ACC112 (cell line): ENCODE data around the gene SLC18B1.

Source experiments
- H2AFZ ChIP-seq: fragments of 200-600 bp; sonication (generic); one replicate; pipeline ENCODE4 v1.6.0; 2017; ENCODE audit warnings: antibody characterized with exemption, low read length; ENCODE audit not compliant: unreplicated experiment
- H3K27ac ChIP-seq: fragments of 200-600 bp; sonication (generic); 2 replicates; pipeline ENCODE4 v1.5.1; 2014; ENCODE audit warnings: low read depth, mild to moderate bottlenecking, antibody characterized with exemption, low read length, moderate library complexity
- H3K27me3 ChIP-seq: fragments of 200-600 bp; sonication (generic); 2 replicates; pipeline ENCODE4 v1.6.1; 2014; ENCODE audit warnings: mild to moderate bottlenecking, antibody characterized with exemption, low read length, moderate library complexity, mixed read lengths; ENCODE audit not compliant: insufficient read depth
- H3K36me3 ChIP-seq: fragments of 200-600 bp; sonication (generic); 2 replicates; pipeline ENCODE4 v1.6.1; 2016; ENCODE audit warnings: mild to moderate bottlenecking, antibody characterized with exemption, low read length, moderate library complexity, mixed read lengths; ENCODE audit not compliant: insufficient read depth
- H3K4me1 ChIP-seq: fragments of 200-600 bp; sonication (generic); one replicate; pipeline ENCODE4 v1.6.1; 2016; ENCODE audit warnings: low read length, mixed read lengths; ENCODE audit not compliant: insufficient read depth, unreplicated experiment, control insufficient read depth
- H3K4me3 ChIP-seq: fragments of 200-600 bp; sonication (generic); 2 replicates; pipeline ENCODE4 v1.5.1; 2014; ENCODE audit warnings: mild to moderate bottlenecking, low read depth, low read length
- H3K79me2 ChIP-seq: fragments of 200-600 bp; sonication (generic); one replicate; pipeline ENCODE4 v1.6.0; 2016; ENCODE audit warnings: low read length; ENCODE audit not compliant: control insufficient read depth, unreplicated experiment, insufficient read depth

SLC18B1 gene

DNA sequence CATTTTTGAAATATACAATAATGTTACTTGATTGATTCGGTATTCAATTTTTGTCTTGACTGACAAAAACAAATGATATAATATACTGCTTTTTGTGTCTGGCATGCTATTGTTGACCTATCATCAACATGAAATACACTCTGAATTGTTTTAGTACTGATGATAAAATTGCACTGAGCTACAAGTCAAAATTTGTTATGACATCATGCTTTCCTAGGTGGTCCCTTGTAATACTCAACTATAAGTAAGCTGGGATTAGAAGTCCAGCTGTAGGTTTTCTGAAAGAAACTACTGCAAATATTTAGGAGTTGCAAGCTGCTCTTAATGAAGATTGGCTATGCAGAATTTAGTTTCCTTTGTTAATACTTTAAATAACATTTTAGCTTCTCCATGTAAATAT, 32.9 kb downstream of the SLC18B1 start:
- H3K27ac ChIP-seq, result no peak overlapping the region
- H3K36me3 ChIP-seq, result no peaks in the 10 kb centered on the region
- no peak overlapping the region for H3K4me3 ChIP-seq
- H3K27me3 ChIP-seq, result no peaks in the 10 kb centered on the region
- H3K79me2 ChIP-seq, result no peaks in the 10 kb centered on the region
- peaks cover 14% of the 10 kb centered on the region for H3K4me1 ChIP-seq
- H2AFZ ChIP-seq, result no peak overlapping the region

DNA sequence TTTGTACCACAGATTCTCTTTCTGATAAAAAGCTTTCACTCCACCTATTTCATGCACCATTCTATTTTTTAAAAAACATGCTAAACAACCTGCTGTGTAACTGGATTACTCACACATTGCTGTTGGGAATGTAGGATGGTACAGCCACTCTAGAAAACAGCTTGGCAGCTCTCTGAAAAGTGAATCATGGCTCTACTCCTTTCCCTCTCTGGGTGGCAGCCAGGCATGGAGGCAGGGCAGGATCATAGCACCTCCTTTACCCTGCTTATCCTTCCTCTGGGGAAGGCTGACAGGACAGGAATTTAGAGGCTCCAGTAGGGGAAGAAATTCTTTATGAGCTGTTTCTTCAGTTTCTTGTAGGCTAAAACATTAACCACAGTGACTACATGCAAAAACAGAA, 34.1 kb downstream of the SLC18B1 start:
- Histone ChIP-seq H3K4me1 (peaks cover 14% of the 10 kb centered on the region), H3K4me3 (no peak overlapping the region), H3K79me2 (no peaks in the 10 kb centered on the region), H2AFZ (no peak overlapping the region), H3K27ac (no peak overlapping the region), H3K36me3 (no peaks in the 10 kb centered on the region), H3K27me3 (no peaks in the 10 kb centered on the region)

DNA sequence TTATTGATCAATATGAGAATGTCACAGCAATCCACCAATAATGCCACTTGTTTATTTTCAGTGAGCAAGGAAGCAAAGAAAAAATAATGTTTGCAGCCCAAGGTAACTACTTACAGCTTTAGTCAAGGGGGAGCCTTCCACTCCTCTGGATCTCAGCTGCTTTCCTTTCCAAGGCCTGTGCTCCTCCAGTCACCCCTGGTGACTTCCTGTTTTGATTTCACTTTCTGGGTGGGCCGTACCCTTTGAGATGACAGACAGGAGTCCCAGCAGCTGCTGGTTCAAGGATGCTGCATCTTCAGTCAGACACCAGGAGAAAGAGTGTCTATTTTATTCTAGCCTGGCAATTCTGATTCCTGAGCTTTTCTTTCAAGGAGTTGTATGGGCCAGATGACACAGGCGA, 35.2 kb downstream of the SLC18B1 start:
- no peak overlapping the region for H2AFZ ChIP-seq

DNA sequence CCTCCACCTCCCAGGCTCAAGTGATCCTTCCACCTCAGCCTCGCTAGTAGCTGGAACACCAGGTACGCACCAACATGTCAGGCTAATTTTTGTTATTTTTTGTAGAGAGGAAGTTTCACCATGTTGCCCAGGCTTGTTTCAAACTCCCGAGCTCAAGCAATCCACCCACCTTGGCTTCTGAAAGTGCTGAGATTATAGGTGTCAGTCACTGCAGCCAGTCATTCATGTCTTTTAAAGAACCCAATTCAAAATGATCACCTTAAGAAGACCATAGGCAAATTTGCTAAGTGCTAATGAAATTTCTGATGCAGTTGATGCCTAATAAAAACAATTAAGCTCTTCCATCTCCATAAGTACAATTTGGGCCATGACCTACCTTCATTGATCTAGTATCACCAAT, 38.2 kb downstream of the SLC18B1 start:
- H2AFZ ChIP-seq, result no peak overlapping the region
- H3K27ac ChIP-seq, result no peak overlapping the region
- no peak overlapping the region for H3K4me3 ChIP-seq
- H3K79me2 ChIP-seq, result no peaks in the 10 kb centered on the region
- no peaks in the 10 kb centered on the region for H3K36me3 ChIP-seq
- no peaks in the 10 kb centered on the region for H3K27me3 ChIP-seq
- H3K4me1 ChIP-seq, result peaks cover 14% of the 10 kb centered on the region

More for the DNA sequence above, 35.2 kb downstream of the SLC18B1 start:
- no peaks in the 10 kb centered on the region for H3K79me2 ChIP-seq
- no peak overlapping the region for H3K27ac ChIP-seq
- H3K4me3 ChIP-seq, result no peak overlapping the region
- H3K36me3 ChIP-seq, result no peaks in the 10 kb centered on the region
- H3K4me1 ChIP-seq, result peaks cover 14% of the 10 kb centered on the region
- H3K27me3 ChIP-seq, result no peaks in the 10 kb centered on the region

DNA sequence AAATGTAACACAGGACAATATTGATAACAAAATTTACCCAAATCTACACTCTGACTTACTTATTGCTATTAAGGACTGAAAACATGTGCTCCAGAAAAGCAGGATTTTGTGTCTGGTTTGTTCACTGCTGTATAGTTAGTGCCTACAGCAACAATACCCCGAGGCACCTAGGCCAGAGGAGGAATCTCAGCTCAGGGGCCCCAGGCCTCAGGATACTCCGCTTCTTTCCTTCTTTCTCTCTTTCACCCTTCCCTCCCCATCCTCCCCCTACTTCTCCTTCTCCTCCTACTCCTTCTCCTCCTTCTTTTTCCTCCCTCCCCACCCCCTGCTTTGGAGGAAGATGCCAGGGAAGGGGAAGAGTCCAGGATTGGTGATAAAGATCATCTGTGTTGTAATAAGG, 39.7 kb downstream of the SLC18B1 start:
- H3K4me3 ChIP-seq, result no peak overlapping the region
- H3K36me3 ChIP-seq, result no peaks in the 10 kb centered on the region
- H3K79me2 ChIP-seq, result no peaks in the 10 kb centered on the region
- no peak overlapping the region for H3K27ac ChIP-seq
- H3K4me1 ChIP-seq, result peaks cover 5% of the 10 kb centered on the region
- no peaks in the 10 kb centered on the region for H3K27me3 ChIP-seq
- no peak overlapping the region for H2AFZ ChIP-seq

DNA sequence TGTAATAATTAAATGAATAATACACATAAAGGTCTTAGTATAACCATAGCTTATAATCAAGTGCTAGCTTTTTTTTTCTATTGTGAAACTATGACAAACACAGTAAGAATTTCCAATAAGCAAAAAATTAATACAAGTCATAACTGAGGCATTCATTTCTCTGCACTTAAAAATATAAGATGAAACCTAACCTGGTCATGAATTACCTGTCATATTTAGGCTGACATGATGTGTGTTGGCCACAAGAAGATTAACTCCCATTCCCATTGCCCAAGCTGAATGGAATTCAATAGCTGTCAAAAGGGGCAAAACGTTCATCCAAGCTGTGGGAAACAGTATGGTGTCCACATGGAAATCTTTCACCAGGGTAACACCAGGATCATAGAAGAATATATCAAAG, 46.2 kb downstream of the SLC18B1 start:
- Histone ChIP-seq H3K4me3 (no peak overlapping the region), H3K27me3 (no peaks in the 10 kb centered on the region), H3K36me3 (no peaks in the 10 kb centered on the region), H3K79me2 (no peaks in the 10 kb centered on the region), H3K27ac (no peak overlapping the region), H2AFZ (no peak overlapping the region), H3K4me1 (no peaks in the 10 kb centered on the region)

DNA sequence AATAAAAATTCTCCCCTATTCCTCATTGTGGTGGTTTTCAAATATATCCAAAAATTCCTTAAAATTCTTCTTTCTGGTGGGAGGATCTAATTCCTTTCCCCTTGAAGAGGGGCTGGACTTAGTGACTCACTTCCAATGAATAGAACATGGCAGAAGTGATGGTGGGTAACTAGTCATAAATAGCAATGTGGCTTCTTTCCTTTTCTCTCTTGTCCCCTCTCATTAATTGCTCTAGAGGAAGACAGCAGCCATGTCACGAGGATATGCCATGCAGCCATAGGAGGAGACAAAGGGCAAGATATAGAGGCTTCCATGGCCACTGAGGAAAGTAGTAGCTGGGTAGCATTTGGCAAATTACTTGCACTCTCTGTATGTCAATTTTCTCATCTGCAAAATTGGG, 46.6 kb downstream of the SLC18B1 start:
- Histone ChIP-seq H3K36me3 (no peaks in the 10 kb centered on the region), H3K79me2 (no peaks in the 10 kb centered on the region), H3K27ac (no peak overlapping the region), H3K4me3 (no peak overlapping the region), H3K4me1 (no peaks in the 10 kb centered on the region), H3K27me3 (no peaks in the 10 kb centered on the region), H2AFZ (no peak overlapping the region)

DNA sequence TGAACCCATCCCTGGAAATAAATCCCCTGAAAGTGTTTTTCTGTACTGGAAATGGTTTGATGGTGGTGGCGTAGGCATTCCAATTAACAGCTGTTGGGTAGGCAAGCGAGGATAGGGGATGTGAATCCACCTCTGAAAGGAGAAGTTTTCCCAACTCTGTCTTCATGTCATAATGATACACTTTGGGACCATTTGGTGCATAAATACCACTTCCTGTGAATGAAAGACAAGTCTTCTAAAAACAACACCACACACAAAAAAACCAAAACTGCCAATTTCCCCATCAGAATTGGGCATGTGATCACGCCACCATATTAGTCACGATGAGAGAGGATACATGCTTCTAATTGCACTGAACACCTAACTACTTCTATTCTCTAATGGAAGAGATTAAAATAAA, 47.1 kb downstream of the SLC18B1 start:
- Histone ChIP-seq H2AFZ (no peak overlapping the region), H3K27me3 (no peaks in the 10 kb centered on the region), H3K4me3 (no peak overlapping the region), H3K4me1 (no peaks in the 10 kb centered on the region), H3K79me2 (no peaks in the 10 kb centered on the region), H3K36me3 (no peaks in the 10 kb centered on the region), H3K27ac (no peak overlapping the region)

DNA sequence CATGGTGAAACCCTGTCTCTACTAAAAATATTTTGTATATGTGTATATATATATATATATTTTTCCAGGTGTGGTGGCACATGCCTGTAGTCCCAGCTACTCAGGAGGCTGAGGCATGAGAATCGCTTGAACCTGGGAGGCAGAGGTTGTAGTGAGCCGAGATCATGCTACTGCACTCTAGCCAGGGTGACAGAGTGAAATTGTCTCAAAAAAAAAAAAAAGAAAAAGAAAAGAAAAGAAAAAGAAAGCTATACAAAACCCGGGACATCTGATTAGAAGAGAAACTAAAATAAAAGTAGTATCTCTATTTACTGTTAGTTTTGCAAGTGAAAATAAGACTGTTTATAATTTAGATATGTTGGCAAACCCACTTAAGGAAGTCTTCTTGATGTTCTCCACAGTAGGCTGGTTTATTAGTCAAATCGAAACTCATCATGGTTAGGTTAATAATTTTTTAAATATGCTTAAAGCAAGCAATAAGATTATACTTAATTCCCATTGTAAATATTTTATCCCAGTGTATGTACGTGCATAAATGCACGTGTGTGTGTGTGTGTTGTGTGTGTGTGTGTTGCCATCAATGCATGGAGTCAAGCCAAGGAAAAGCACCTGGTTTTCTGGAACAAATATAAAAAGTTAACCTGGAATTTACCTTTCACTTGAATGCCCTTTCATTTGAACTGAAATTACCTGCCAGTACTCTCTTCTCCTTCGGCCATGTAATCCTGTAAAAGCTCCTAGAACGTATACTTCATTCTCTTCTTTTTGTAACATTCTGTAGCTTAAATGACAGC, 47.8 kb downstream of the SLC18B1 start:
- Histone ChIP-seq H3K79me2 (no peaks in the 10 kb centered on the region), H3K36me3 (no peaks in the 10 kb centered on the region), H2AFZ (no peak overlapping the region), H3K4me1 (no peaks in the 10 kb centered on the region), H3K4me3 (no peak overlapping the region), H3K27me3 (no peaks in the 10 kb centered on the region), H3K27ac (no peak overlapping the region)

DNA sequence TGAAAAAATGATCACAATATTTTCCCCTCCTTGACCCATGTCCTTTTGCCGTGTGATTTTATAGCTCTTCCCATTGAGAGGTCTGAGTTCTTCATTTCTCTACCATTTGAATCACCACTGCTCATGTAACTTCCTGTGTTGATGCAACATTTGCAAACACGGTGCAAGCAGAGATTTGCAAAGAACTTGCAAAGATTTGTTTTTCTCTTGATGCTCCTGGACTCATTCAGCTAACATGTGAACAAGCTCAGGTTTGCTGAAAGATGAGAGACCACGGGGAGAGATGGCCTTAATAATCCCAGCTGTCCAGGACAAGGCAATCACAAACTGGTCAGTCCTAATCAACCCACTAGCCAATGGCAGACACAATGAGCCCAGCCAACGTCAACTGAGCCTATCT, 49.3 kb downstream of the SLC18B1 start:
- Histone ChIP-seq H3K27me3 (0 out of 2 replicates have a peak, but pooled peaks cover 3% of the 10 kb centered on the region), H3K36me3 (no peaks in the 10 kb centered on the region), H3K4me1 (no peaks in the 10 kb centered on the region), H3K27ac (no peak overlapping the region), H2AFZ (no peak overlapping the region), H3K4me3 (no peak overlapping the region), H3K79me2 (no peaks in the 10 kb centered on the region)

DNA sequence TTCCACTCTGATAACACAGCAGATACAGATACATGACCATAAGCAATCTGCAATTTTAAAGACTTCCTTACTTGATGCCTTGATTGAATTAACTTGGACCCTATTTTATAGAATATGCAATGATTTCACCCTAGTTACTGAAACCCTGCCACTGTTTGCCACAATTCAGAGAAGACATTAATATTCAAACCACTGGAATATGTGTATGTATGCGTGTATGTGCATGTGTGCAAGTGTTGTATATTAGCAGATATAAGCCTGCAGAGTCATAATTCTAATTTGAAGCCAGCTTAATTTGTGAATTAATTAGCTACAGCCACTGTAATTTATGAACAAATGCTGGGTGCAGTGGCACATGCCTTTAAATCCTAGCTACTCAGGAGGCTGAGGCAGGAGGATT, 50.0 kb downstream of the SLC18B1 start:
- no peaks in the 10 kb centered on the region for H3K79me2 ChIP-seq
- H3K36me3 ChIP-seq, result no peaks in the 10 kb centered on the region
- 0 out of 2 replicates have a peak, but pooled peaks cover 3% of the 10 kb centered on the region for H3K27me3 ChIP-seq
- H3K4me3 ChIP-seq, result no peak overlapping the region
- no peak overlapping the region for H3K27ac ChIP-seq
- H3K4me1 ChIP-seq, result no peaks in the 10 kb centered on the region
- H2AFZ ChIP-seq, result no peak overlapping the region
